Uterus (tissue), 4 donors: ENCODE measurements around the gene DLG1. TPM values are rescaled to one million over a fixed set of nuclear protein-coding genes. Genes with fewer than 3 reads are reported as not detected.

Source experiments
- DNase-seq, 2 donors: peaks; one replicate each; pipeline ENCODE4 v3.0.0-alpha.2; 2019 to 2020
- H3K27ac ChIP-seq, 2 donors: fragments of 200-600 bp; sonication (generic); 1 replicate in 1 of 2; 2 replicates in 1 of 2; pipeline ENCODE4 v1.5.1; 2016 to 2018
- H3K27me3 ChIP-seq, 2 donors: fragments of 200-600 bp; sonication (generic); one replicate each; pipeline ENCODE4 v1.5.1; 2018 to 2019; ENCODE audit warnings: control low read depth in 1 of 2
- H3K36me3 ChIP-seq, 2 donors: fragments of 200-600 bp; sonication (generic); one replicate each; pipeline ENCODE4 v1.5.1; 2019; ENCODE audit warnings: control low read depth in 1 of 2
- H3K4me1 ChIP-seq, 2 donors: fragments of 200-600 bp; sonication (generic); one replicate each; pipeline ENCODE4 v1.5.1; 2018 to 2019; ENCODE audit warnings: control low read depth in 1 of 2
- H3K4me3 ChIP-seq, 2 donors: fragments of 200-600 bp; sonication (generic); 1 replicate in 1 of 2; 2 replicates in 1 of 2; pipeline ENCODE4 v1.5.1; 2018 to 2019; ENCODE audit warnings: mild to moderate bottlenecking in 1 of 2
- H3K9me3 ChIP-seq, 2 donors: fragments of 200-600 bp; sonication (generic); one replicate each; pipeline ENCODE4 v1.5.1; 2019; ENCODE audit warnings: control low read depth in 1 of 2
- POLR2A ChIP-seq, 2 donors: fragments of 450-650 bp; IDR thresholded peaks; one replicate each; pipeline ENCODE4 v1.6.1; 2016; ENCODE audit warnings: antibody characterized with exemption in 2 of 2, mild to moderate bottlenecking in 1 of 2, moderate library complexity in 1 of 2
- intact Hi-C: fragments of 100-400 bp; cut with DNase I; formaldehyde crosslinking; loops from one replicate; pipeline ENCODE4 v1.15.1; 2023; ENCODE audit warnings: low total_unique reads
- total RNA-seq, 4 donors: library from RNA; depleted of rRNA in 3 of 4; stranded (reverse); fragments of >200 nt in 3 of 4; gene quantifications; one replicate each; pipeline versions ENCODE4 v1.1.0 to v1.2.4, GENCODE V29; 2014 to 2023
- TF ChIP-seq, protein P1 (sequence below), 4 experiments: fragments of 200-600 bp in 2 of 4; fragments of 450-650 bp in 2 of 4; sonication (generic) in 2 of 4; IDR thresholded peaks; one replicate each; pipeline ENCODE4 v1.5.1; 2016 to 2019; ENCODE audit warnings: antibody characterized with exemption in 4 of 4, mild to moderate bottlenecking in 2 of 4, moderate library complexity in 1 of 4
- donor health status: DM: yes; HTN: yes; CAD: no.

DLG1 gene
- total RNA-seq, 4 donors from 2014 or later: 24.1 to 139 (median 82.9) TPM

- intact Hi-C loops: no loop called here
- H3K27me3 ChIP-seq: no peaks in the 10 kb centered on the region
- H3K36me3 ChIP-seq: no peaks in the 10 kb centered on the region
- H3K27ac ChIP-seq: no peak overlapping the region
- TF ChIP-seq, protein P1, sequence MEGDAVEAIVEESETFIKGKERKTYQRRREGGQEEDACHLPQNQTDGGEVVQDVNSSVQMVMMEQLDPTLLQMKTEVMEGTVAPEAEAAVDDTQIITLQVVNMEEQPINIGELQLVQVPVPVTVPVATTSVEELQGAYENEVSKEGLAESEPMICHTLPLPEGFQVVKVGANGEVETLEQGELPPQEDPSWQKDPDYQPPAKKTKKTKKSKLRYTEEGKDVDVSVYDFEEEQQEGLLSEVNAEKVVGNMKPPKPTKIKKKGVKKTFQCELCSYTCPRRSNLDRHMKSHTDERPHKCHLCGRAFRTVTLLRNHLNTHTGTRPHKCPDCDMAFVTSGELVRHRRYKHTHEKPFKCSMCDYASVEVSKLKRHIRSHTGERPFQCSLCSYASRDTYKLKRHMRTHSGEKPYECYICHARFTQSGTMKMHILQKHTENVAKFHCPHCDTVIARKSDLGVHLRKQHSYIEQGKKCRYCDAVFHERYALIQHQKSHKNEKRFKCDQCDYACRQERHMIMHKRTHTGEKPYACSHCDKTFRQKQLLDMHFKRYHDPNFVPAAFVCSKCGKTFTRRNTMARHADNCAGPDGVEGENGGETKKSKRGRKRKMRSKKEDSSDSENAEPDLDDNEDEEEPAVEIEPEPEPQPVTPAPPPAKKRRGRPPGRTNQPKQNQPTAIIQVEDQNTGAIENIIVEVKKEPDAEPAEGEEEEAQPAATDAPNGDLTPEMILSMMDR (IDR thresholded peaks at IDR 0.05): no peak
- no peak for TF ChIP-seq POLR2A (IDR thresholded peaks at IDR 0.05)
- H3K4me1 ChIP-seq: no peaks in the 10 kb centered on the region
- no peaks in the 10 kb centered on the region for H3K9me3 ChIP-seq
- no peak overlapping the region for H3K4me3 ChIP-seq
- DNase-seq: no peak
Observed at GRCh38 chr3:197050511-197050910, 247.9 kb downstream of the DLG1 start.

- TF ChIP-seq, protein P1 (IDR thresholded peaks at IDR 0.05): no peak
- no peak for TF ChIP-seq POLR2A (IDR thresholded peaks at IDR 0.05)
- no peaks in the 10 kb centered on the region for H3K36me3 ChIP-seq
- intact Hi-C loops: no loop called here
- no peak overlapping the region for H3K27ac ChIP-seq
- no peaks in the 10 kb centered on the region for H3K9me3 ChIP-seq
- no peaks in the 10 kb centered on the region for H3K4me1 ChIP-seq
- no peak for DNase-seq
- no peak overlapping the region for H3K4me3 ChIP-seq
- no peaks in the 10 kb centered on the region for H3K27me3 ChIP-seq
Observed at GRCh38 chr3:197042539-197042938, 255.9 kb downstream of the DLG1 start.

- H3K27me3 ChIP-seq: no peaks in the 10 kb centered on the region
- no peak overlapping the region for H3K27ac ChIP-seq
- intact Hi-C loops: no loop called here
- H3K4me1 ChIP-seq: no peaks in the 10 kb centered on the region
- no peaks in the 10 kb centered on the region for H3K9me3 ChIP-seq
- no peaks in the 10 kb centered on the region for H3K36me3 ChIP-seq
- no peak for DNase-seq
- no peak for TF ChIP-seq POLR2A (IDR thresholded peaks at IDR 0.05)
- no peak overlapping the region for H3K4me3 ChIP-seq
Observed at GRCh38 chr3:197041875-197042488, 256.4 kb downstream of the DLG1 start.

DNA sequence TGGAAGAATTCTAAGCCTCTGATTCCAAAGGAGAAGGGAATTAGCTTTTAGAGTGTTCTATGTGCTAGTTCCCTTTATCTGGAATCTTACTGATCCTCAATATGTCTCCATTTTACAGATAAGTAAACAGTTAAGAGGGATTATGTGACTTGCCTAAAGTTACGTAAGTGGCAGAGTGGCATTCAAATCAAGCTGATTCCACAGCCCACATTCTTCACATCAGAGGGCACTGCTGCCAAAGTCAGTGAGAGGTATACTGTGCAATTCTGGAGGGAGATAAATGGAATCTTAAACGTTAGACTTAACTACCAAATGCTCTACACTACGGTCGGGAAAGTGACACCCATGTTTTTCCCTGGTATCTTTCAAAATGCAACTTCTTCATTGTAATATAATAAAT, 257.8 kb downstream of the DLG1 start:
- TF ChIP-seq, protein P1 (IDR thresholded peaks at IDR 0.05): no peak
- TF ChIP-seq POLR2A (IDR thresholded peaks at IDR 0.05): no peak
- H3K4me3 ChIP-seq: no peak overlapping the region
- H3K27ac ChIP-seq: no peak overlapping the region
- DNase-seq: no peak
- no peaks in the 10 kb centered on the region for H3K9me3 ChIP-seq
- H3K36me3 ChIP-seq: no peaks in the 10 kb centered on the region
- H3K27me3 ChIP-seq: no peaks in the 10 kb centered on the region
- intact Hi-C loops: no loop called here
- H3K4me1 ChIP-seq: no peaks in the 10 kb centered on the region

DNA sequence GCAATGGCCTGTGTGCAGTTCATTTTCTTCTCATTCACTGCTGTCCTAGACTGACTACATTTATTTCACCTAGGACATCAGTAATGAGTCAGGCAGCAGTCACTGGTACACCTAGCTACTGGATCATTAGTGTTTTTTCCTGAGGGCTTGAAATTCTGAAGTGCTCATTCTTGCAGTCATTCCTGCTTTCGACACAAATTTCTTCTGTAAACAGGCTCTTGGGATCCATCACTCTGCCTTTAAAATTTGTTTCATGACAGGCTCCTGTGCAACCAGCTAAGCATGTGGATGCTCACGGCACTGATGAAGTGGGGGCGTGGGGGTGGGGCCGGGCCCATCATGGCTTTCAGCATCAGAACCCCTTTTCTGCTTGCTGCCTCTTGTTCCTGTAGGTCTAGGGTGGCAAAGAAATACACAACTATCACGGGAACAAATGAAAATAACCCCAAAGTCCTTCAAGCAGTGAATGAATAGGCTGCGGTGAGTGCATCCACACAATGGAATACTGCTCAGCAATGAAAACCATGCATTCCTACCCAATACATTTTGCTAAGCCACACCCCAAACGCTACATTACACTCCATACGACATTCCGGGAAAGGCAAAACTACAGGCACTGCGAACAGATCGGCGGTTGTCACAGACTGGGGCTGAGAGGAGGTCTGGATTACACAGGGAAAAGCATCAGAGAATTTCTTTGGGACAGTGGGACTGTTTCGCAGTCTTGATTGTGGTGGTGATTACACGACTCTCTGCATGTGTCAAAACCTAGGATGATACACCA, 259.5 kb downstream of the DLG1 start:
- no peaks in the 10 kb centered on the region for H3K27me3 ChIP-seq
- no peak for TF ChIP-seq POLR2A (IDR thresholded peaks at IDR 0.05)
- TF ChIP-seq, protein P1 (IDR thresholded peaks at IDR 0.05): no peak
- H3K4me3 ChIP-seq: no peak overlapping the region
- no peaks in the 10 kb centered on the region for H3K36me3 ChIP-seq
- H3K27ac ChIP-seq: no peak overlapping the region
- intact Hi-C loops: no loop called here
- no peaks in the 10 kb centered on the region for H3K9me3 ChIP-seq
- H3K4me1 ChIP-seq: no peaks in the 10 kb centered on the region
- no peak for DNase-seq
